Uterus (tissue), 4 donors: Measurements from ENCODE around the gene TMEM209. TPM values are rescaled to one million over a fixed set of nuclear protein-coding genes. Genes with fewer than 3 reads are reported as not detected.

Experiments used
- DNase-seq, 2 donors: peaks; one replicate each; pipeline ENCODE4 v3.0.0-alpha.2; 2019 to 2020
- H3K27ac ChIP-seq, 2 donors: fragments of 200-600 bp; sonication (generic); 1 replicate in 1 of 2; 2 replicates in 1 of 2; pipeline ENCODE4 v1.5.1; 2016 to 2018
- H3K27me3 ChIP-seq, 2 donors: fragments of 200-600 bp; sonication (generic); one replicate each; pipeline ENCODE4 v1.5.1; 2018 to 2019; ENCODE audit warnings: control low read depth in 1 of 2
- H3K36me3 ChIP-seq, 2 donors: fragments of 200-600 bp; sonication (generic); one replicate each; pipeline ENCODE4 v1.5.1; 2019; ENCODE audit warnings: control low read depth in 1 of 2
- H3K4me1 ChIP-seq, 2 donors: fragments of 200-600 bp; sonication (generic); one replicate each; pipeline ENCODE4 v1.5.1; 2018 to 2019; ENCODE audit warnings: control low read depth in 1 of 2
- H3K4me3 ChIP-seq, 2 donors: fragments of 200-600 bp; sonication (generic); 1 replicate in 1 of 2; 2 replicates in 1 of 2; pipeline ENCODE4 v1.5.1; 2018 to 2019; ENCODE audit warnings: mild to moderate bottlenecking in 1 of 2
- H3K9me3 ChIP-seq, 2 donors: fragments of 200-600 bp; sonication (generic); one replicate each; pipeline ENCODE4 v1.5.1; 2019; ENCODE audit warnings: control low read depth in 1 of 2
- POLR2A ChIP-seq, 2 donors: fragments of 450-650 bp; IDR thresholded peaks; one replicate each; pipeline ENCODE4 v1.6.1; 2016; ENCODE audit warnings: antibody characterized with exemption in 2 of 2, mild to moderate bottlenecking in 1 of 2, moderate library complexity in 1 of 2
- intact Hi-C: fragments of 100-400 bp; cut with DNase I; formaldehyde crosslinking; loops from one replicate; pipeline ENCODE4 v1.15.1; 2023; ENCODE audit warnings: low total_unique reads
- total RNA-seq, 4 donors: library from RNA; depleted of rRNA in 3 of 4; stranded (reverse); fragments of >200 nt in 3 of 4; gene quantifications; one replicate each; pipeline versions ENCODE4 v1.1.0 to v1.2.4, GENCODE V29; 2014 to 2023
- TF ChIP-seq, protein P1 (sequence below), 4 experiments: fragments of 200-600 bp in 2 of 4; fragments of 450-650 bp in 2 of 4; sonication (generic) in 2 of 4; IDR thresholded peaks; one replicate each; pipeline ENCODE4 v1.5.1; 2016 to 2019; ENCODE audit warnings: antibody characterized with exemption in 4 of 4, mild to moderate bottlenecking in 2 of 4, moderate library complexity in 1 of 4
- donor health status: DM: yes; HTN: yes; CAD: no.

TMEM209 gene
- total RNA-seq, 4 donors from 2014 or later, result 7.4 to 22.6 (median 19.4) TPM

GRCh38 chr7:130133029-130133782 is 72.0 kb downstream of the TMEM209 start:
- Histone ChIP-seq H3K9me3 (no peaks in the 10 kb centered on the region), H3K27ac (no peak overlapping the region), H3K27me3 (no peaks in the 10 kb centered on the region), H3K4me1 (no peaks in the 10 kb centered on the region), H3K4me3 (no peak overlapping the region), H3K36me3 (no peaks in the 10 kb centered on the region)
- intact Hi-C loops, result no loop called here
- DNase-seq, result no peak
- TF ChIP-seq, protein P1, sequence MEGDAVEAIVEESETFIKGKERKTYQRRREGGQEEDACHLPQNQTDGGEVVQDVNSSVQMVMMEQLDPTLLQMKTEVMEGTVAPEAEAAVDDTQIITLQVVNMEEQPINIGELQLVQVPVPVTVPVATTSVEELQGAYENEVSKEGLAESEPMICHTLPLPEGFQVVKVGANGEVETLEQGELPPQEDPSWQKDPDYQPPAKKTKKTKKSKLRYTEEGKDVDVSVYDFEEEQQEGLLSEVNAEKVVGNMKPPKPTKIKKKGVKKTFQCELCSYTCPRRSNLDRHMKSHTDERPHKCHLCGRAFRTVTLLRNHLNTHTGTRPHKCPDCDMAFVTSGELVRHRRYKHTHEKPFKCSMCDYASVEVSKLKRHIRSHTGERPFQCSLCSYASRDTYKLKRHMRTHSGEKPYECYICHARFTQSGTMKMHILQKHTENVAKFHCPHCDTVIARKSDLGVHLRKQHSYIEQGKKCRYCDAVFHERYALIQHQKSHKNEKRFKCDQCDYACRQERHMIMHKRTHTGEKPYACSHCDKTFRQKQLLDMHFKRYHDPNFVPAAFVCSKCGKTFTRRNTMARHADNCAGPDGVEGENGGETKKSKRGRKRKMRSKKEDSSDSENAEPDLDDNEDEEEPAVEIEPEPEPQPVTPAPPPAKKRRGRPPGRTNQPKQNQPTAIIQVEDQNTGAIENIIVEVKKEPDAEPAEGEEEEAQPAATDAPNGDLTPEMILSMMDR (IDR thresholded peaks at IDR 0.05), result no peak
- no peak for TF ChIP-seq POLR2A (IDR thresholded peaks at IDR 0.05)

GRCh38 chr7:130131964-130132875 is 73.0 kb downstream of the TMEM209 start:
- TF ChIP-seq POLR2A (IDR thresholded peaks at IDR 0.05), result no peak
- TF ChIP-seq, protein P1 (IDR thresholded peaks at IDR 0.05), result no peak
- Histone ChIP-seq H3K36me3 (no peaks in the 10 kb centered on the region), H3K4me3 (no peak overlapping the region), H3K27me3 (no peaks in the 10 kb centered on the region), H3K27ac (no peak overlapping the region), H3K9me3 (no peaks in the 10 kb centered on the region), H3K4me1 (no peaks in the 10 kb centered on the region)
- intact Hi-C loops, result no loop called here
- no peak for DNase-seq

- Histone ChIP-seq H3K4me3 (no peak overlapping the region), H3K27me3 (no peaks in the 10 kb centered on the region), H3K9me3 (no peaks in the 10 kb centered on the region), H3K27ac (no peak overlapping the region), H3K36me3 (no peaks in the 10 kb centered on the region), H3K4me1 (no peaks in the 10 kb centered on the region)
- intact Hi-C loops, result no loop called here
- DNase-seq, result no peak
- TF ChIP-seq, protein P1 (IDR thresholded peaks at IDR 0.05), result no peak
- no peak for TF ChIP-seq POLR2A (IDR thresholded peaks at IDR 0.05)
These were observed 73.9 kb downstream of the TMEM209 start for GRCh38 chr7:130131191-130131834.

GRCh38 chr7:130129011-130129411 is 76.2 kb downstream of the TMEM209 start:
- Histone ChIP-seq H3K27me3 (no peaks in the 10 kb centered on the region), H3K36me3 (no peaks in the 10 kb centered on the region), H3K9me3 (no peaks in the 10 kb centered on the region)

More at GRCh38 chr7:130129011-130129411, 76.2 kb downstream of the TMEM209 start:
- Histone ChIP-seq H3K27ac (no peak overlapping the region), H3K4me3 (no peak overlapping the region), H3K4me1 (no peaks in the 10 kb centered on the region)
- TF ChIP-seq, protein P1 (IDR thresholded peaks at IDR 0.05), result no peak
- no peak for TF ChIP-seq POLR2A (IDR thresholded peaks at IDR 0.05)
- intact Hi-C loops, result no loop called here
- no peak for DNase-seq
